OCI-LY7 (cell line): ENCODE data around the gene TDRD3. TPM values are rescaled to one million over a fixed set of nuclear protein-coding genes. Genes with fewer than 3 reads are reported as not detected.

ENCODE experiments used
- BruUV-seq: library from RNA; stranded (reverse); fragments of 400-500 nt; replicated peaks from 2 replicates; lab custom pipeline; 2021; lab: Mats Ljungman, UMichigan
- CTCF ChIA-PET: fragments of 300-600 bp; sonication (Branson Sonifier 250); formaldehyde crosslinking; loops from one replicate; lab custom pipeline; 2022; ENCODE audit warnings: antibody characterized with exemption; ENCODE audit not compliant: unreplicated experiment; lab: Charles Lee
- POLR2A ChIA-PET: fragments of 300-600 bp; sonication (Branson Sonifier 250); formaldehyde crosslinking; loops from one replicate; lab custom pipeline; 2022; ENCODE audit warnings: antibody characterized with exemption; lab: Charles Lee
- DNase-seq: peaks from one replicate; pipeline ENCODE4 v3.0.0-alpha.2; 2015; ENCODE audit warnings: low spot score
- H2AFZ ChIP-seq: fragments of 200-600 bp; sonication (generic), shearing (Covaris generic); 2 replicates; pipeline ENCODE4 v1.6.1; 2014; ENCODE audit warnings: mild to moderate bottlenecking, antibody characterized with exemption, low read length, moderate library complexity
- H3K27ac ChIP-seq: fragments of 200-600 bp; sonication (generic); 2 replicates; pipeline ENCODE4 v1.5.1; 2014; ENCODE audit warnings: mixed run types, low read depth, mild to moderate bottlenecking, moderate library complexity, low read length, inconsistent platforms; ENCODE audit not compliant: poor library complexity, severe bottlenecking
- H3K36me3 ChIP-seq: fragments of 200-600 bp; sonication (generic); 2 replicates; pipeline ENCODE4 v1.6.1; 2014; ENCODE audit warnings: mild to moderate bottlenecking, antibody characterized with exemption, low read length, moderate library complexity, mixed read lengths; ENCODE audit not compliant: insufficient read depth
- H3K4me1 ChIP-seq: fragments of 200-600 bp; sonication (generic); 2 replicates; pipeline ENCODE4 v1.5.1; 2014; ENCODE audit warnings: mild to moderate bottlenecking, low read length; ENCODE audit not compliant: insufficient read depth, poor library complexity, severe bottlenecking
- H3K4me2 ChIP-seq: fragments of 200-600 bp; sonication (generic); 2 replicates; pipeline ENCODE4 v1.6.1; 2014; ENCODE audit warnings: mild to moderate bottlenecking, low read length
- H3K4me3 ChIP-seq: fragments of 200-600 bp; sonication (generic); 2 replicates; pipeline ENCODE4 v1.5.1; 2014; ENCODE audit warnings: mild to moderate bottlenecking, low read depth, low read length; ENCODE audit not compliant: poor library complexity, severe bottlenecking
- H3K79me2 ChIP-seq: fragments of 200-600 bp; sonication (generic); 2 replicates; pipeline ENCODE4 v1.6.1; 2016; ENCODE audit warnings: low read depth, mild to moderate bottlenecking, low read length, moderate library complexity, mixed read lengths; ENCODE audit not compliant: insufficient read depth
- H3K9me2 ChIP-seq: fragments of 200-600 bp; sonication (generic); 2 replicates; pipeline ENCODE4 v1.6.1; 2016; ENCODE audit warnings: mild to moderate bottlenecking, low read length, mixed read lengths; ENCODE audit not compliant: insufficient read depth
- H3K9me3 ChIP-seq: fragments of 200-600 bp; sonication (generic); 2 replicates; pipeline ENCODE4 v1.6.1; 2014; ENCODE audit warnings: mild to moderate bottlenecking, mixed run types, low read length, mixed read lengths
- H4K20me1 ChIP-seq: fragments of 200-600 bp; sonication (generic); 2 replicates; pipeline ENCODE4 v1.6.1; 2014; ENCODE audit warnings: mild to moderate bottlenecking, antibody characterized with exemption, low read length, moderate library complexity, mixed read lengths; ENCODE audit not compliant: insufficient read depth
- EZH2phosphoT487 ChIP-seq: fragments of 200-600 bp; sonication (generic); IDR thresholded peaks from 2 replicates; pipeline ENCODE4 v1.6.1; 2018; ENCODE audit warnings: low read depth, borderline replicate concordance, mild to moderate bottlenecking, mixed run types, antibody characterized with exemption, low read length, moderate library complexity, mixed read lengths
- intact Hi-C: fragments of 100-400 bp; cut with micrococcal nuclease; formaldehyde crosslinking; loops from one replicate; pipeline ENCODE4 v1.10.0; 2022; ENCODE audit not compliant: unreplicated experiment
- total RNA-seq, 2 experiments: library from RNA; depleted of rRNA in 1 of 2; stranded (reverse); fragments of >200 nt in 1 of 2; shearing (Covaris generic) in 1 of 2; gene quantifications; 2 replicates each; pipeline ENCODE4 v1.2.3, GENCODE V29; 2014 to 2022
- TF ChIP-seq, protein P1 (sequence below): fragments of 200-600 bp; sonication (generic); conservative IDR thresholded peaks from 2 replicates; pipeline ENCODE4 v1.5.1; 2014; ENCODE audit warnings: mild to moderate bottlenecking, antibody characterized with exemption, low read length, moderate library complexity, mixed read lengths

The TDRD3 gene
- total RNA-seq, 2 experiments from 2014 or later: 13.5 to 17.1 TPM

DNA sequence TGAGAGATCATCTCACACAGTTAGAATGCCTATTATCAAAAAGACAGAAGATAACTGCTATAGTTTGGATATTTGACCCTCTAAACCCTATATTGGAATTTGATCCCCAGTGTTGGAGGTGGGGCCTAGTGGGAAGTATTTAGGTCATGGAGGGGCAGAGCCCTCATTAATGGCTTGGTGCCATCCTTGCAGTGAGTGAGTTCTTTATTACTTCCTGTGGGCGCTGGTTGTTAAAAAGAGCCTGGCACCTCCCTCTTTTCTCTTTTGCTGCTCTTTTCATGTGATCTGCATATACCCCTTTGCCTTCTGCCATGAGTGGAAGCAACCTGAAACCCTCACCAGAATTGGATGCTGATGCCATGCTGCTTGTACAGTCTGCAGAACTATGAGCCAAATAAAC, 66.8 kb downstream of the TDRD3 start:
- Histone ChIP-seq H4K20me1 (no peaks in the 10 kb centered on the region), H3K9me2 (no peaks in the 10 kb centered on the region), H3K79me2 (no peaks in the 10 kb centered on the region), H3K9me3 (no peaks in the 10 kb centered on the region), H2AFZ (no peak overlapping the region), H3K27ac (no peak overlapping the region), H3K4me1 (no peaks in the 10 kb centered on the region), H3K4me3 (no peak overlapping the region), H3K36me3 (peaks cover 8% of the 10 kb centered on the region), H3K4me2 (no peak overlapping the region)
- BruUV-seq: no TSS peak
- intact Hi-C loops: no loop called here
- no peak for DNase-seq
- ChIA-PET POLR2A (interaction anchor here (0.7 to 0.8 kb wide), 2 partner anchors 54 to 350 kb away, joined by 3 to 5 read pairs; no protein-coding TSS in a partner anchor), CTCF (no interaction called here)
- no peak for TF ChIP-seq EZH2phosphoT487
- TF ChIP-seq, protein P1, sequence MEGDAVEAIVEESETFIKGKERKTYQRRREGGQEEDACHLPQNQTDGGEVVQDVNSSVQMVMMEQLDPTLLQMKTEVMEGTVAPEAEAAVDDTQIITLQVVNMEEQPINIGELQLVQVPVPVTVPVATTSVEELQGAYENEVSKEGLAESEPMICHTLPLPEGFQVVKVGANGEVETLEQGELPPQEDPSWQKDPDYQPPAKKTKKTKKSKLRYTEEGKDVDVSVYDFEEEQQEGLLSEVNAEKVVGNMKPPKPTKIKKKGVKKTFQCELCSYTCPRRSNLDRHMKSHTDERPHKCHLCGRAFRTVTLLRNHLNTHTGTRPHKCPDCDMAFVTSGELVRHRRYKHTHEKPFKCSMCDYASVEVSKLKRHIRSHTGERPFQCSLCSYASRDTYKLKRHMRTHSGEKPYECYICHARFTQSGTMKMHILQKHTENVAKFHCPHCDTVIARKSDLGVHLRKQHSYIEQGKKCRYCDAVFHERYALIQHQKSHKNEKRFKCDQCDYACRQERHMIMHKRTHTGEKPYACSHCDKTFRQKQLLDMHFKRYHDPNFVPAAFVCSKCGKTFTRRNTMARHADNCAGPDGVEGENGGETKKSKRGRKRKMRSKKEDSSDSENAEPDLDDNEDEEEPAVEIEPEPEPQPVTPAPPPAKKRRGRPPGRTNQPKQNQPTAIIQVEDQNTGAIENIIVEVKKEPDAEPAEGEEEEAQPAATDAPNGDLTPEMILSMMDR: no peak

DNA sequence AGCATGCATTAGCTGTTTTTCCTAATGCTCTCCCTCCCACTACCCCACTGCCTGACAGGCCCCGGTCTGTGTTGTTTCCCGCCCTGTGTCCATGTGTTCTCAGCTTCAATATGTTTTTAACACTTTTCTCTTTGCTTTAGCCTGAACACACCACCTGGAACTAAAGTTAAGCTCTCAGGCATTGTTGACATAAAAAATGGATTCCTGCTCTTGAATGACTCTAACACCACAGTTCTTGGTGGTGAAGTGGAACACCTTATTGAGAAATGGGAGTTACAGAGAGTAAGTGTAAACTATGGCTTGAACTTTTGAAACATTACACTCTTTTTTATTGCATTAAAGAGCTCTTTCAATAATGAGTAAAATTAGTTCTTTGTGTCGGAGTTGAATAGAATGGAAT, 70.1 kb downstream of the TDRD3 start:
- Histone ChIP-seq H3K4me1 (no peaks in the 10 kb centered on the region), H3K27ac (no peak overlapping the region), H3K79me2 (no peaks in the 10 kb centered on the region), H3K4me3 (no peak overlapping the region), H3K36me3 (peaks cover 3% of the 10 kb centered on the region; the same call in 1 of the 2 replicates), H3K9me2 (no peaks in the 10 kb centered on the region), H3K9me3 (no peaks in the 10 kb centered on the region), H2AFZ (no peak overlapping the region), H4K20me1 (no peaks in the 10 kb centered on the region), H3K4me2 (no peak overlapping the region)
- DNase-seq: no peak
- ChIA-PET CTCF (no interaction called here), POLR2A (no interaction called here)
- TF ChIP-seq, protein P1: no peak
- no peak for TF ChIP-seq EZH2phosphoT487
- intact Hi-C loops: no loop called here
- no TSS peak for BruUV-seq

DNA sequence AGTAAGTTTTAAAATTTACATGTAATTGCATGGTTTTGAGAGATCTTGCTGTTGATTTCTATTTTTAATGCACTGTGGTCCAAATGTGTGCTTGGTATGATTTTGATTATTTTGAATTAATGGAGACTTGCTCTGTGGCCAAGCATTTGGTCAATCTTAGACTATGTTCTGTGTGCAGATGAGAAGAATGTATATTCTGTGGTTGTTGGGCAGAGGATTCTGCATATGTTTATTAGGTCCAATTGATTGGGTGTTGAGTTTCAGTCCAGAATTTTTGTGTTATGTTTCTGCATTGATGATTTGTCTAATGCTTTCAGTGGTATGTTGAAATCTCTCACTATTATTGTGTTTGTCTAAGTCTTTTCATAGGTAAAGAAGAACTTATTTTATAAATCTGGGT, 82.3 kb downstream of the TDRD3 start:
- no peaks in the 10 kb centered on the region for H3K79me2 ChIP-seq
- ChIA-PET POLR2A (interaction anchor here (0.7 to 1.0 kb wide), 3 partner anchors 10 to 554 kb away, joined by 3 to 4 read pairs (median 3); no protein-coding TSS in a partner anchor), CTCF (no interaction called here)
- no peaks in the 10 kb centered on the region for H3K9me2 ChIP-seq
- no peak overlapping the region for H2AFZ ChIP-seq
- H3K9me3 ChIP-seq: no peaks in the 10 kb centered on the region; the same call in 1 of the 2 replicates
- no peaks in the 10 kb centered on the region for H3K4me1 ChIP-seq
- no TSS peak for BruUV-seq
- DNase-seq: no peak
- H3K36me3 ChIP-seq: no peaks in the 10 kb centered on the region
- TF ChIP-seq EZH2phosphoT487: no peak
- TF ChIP-seq, protein P1: no peak
- intact Hi-C loops: no loop called here
- no peak overlapping the region for H3K4me3 ChIP-seq
- H3K27ac ChIP-seq: no peak overlapping the region
- no peak overlapping the region for H3K4me2 ChIP-seq
- H4K20me1 ChIP-seq: no peaks in the 10 kb centered on the region
